Endometrial microvascular endothelial cells (primary cell): ENCODE measurements around the gene HOXA10. TPM values are rescaled to one million over a fixed set of nuclear protein-coding genes. Genes with fewer than 3 reads are reported as not detected.

Source experiments
- in situ Hi-C: cut with HindIII; loops from 2 replicates; pipeline ENCODE4 v1.10.0; 2017; ENCODE audit warnings: low sequenced_read_pairs, low pct_unique_long_range_greater_than_20kb; ENCODE audit errors: inconsistent ontology term
- total RNA-seq: library from RNA; depleted of rRNA; stranded (reverse); fragments of >200 nt; gene quantifications from one replicate; pipeline ENCODE4 v1.2.3, GENCODE V29; 2015; ENCODE audit errors: inconsistent ontology term

Gene HOXA10
- total RNA-seq, 1 donor from 2014 or later = 9.8 TPM

- in situ Hi-C loops = no loop called here
Observed at GRCh38 chr7:27152816-27153442, 21.2 kb downstream of the HOXA10 start.

GRCh38 chr7:27151931-27152815, 21.9 kb downstream of the HOXA10 start, which contains the start of gene HOXA3:
Gene HOXA3, minus strand, starts transcription at chr7:27152583. Its CDS starts 41,943 bp downstream, at chr7:27110640.
- in situ Hi-C loops = no loop called here

- in situ Hi-C loops = no loop called here
Observed at GRCh38 chr7:27151341-27151930, 22.7 kb downstream of the HOXA10 start.

- in situ Hi-C loops = no loop called here
Observed at GRCh38 chr7:27150568-27151340, 23.4 kb downstream of the HOXA10 start.

- in situ Hi-C loops = no loop called here
Observed at GRCh38 chr7:27149842-27150567, 24.1 kb downstream of the HOXA10 start.

- in situ Hi-C loops = no loop called here
Observed at GRCh38 chr7:27148756-27149641, 25.1 kb downstream of the HOXA10 start.

- in situ Hi-C loops = no loop called here
Observed at GRCh38 chr7:27148031-27148755, 25.9 kb downstream of the HOXA10 start.

GRCh38 chr7:27147199-27148030, 26.7 kb downstream of the HOXA10 start, which contains the start of gene HOXA6:
Gene HOXA6, minus strand, starts transcription at chr7:27147774. Its CDS starts 25 bp downstream, at chr7:27147749.
- in situ Hi-C loops = no loop called here

- in situ Hi-C loops = no loop called here
Observed at GRCh38 chr7:27146491-27147198, 27.5 kb downstream of the HOXA10 start.

- in situ Hi-C loops = no loop called here
Observed at GRCh38 chr7:27145914-27146412, 28.2 kb downstream of the HOXA10 start.

- in situ Hi-C loops = no loop called here
Observed at GRCh38 chr7:27145165-27145913, 28.8 kb downstream of the HOXA10 start.

- in situ Hi-C loops = no loop called here
Observed at GRCh38 chr7:27144781-27145164, 29.3 kb downstream of the HOXA10 start.

GRCh38 chr7:27143950-27144780, 30.0 kb downstream of the HOXA10 start:
- in situ Hi-C loops = no loop called here
